Neural cell (in vitro differentiated cells): ENCODE data around the gene RACK1. TPM values are rescaled to one million over a fixed set of nuclear protein-coding genes. Genes with fewer than 3 reads are reported as not detected.

Source experiments
- H2AFZ ChIP-seq: fragments of 200-600, 300-800 bp; sonication (generic), shearing (Covaris generic); 2 replicates; pipeline ENCODE4 v1.6.0; 2014; ENCODE audit warnings: low read depth, mild to moderate bottlenecking, antibody characterized with exemption, low read length, moderate library complexity
- H3F3A ChIP-seq: fragments of 200-600 bp; shearing (Covaris generic); 2 replicates; pipeline ENCODE4 v1.6.1; 2016; ENCODE audit warnings: mild to moderate bottlenecking, moderate library complexity, mixed read lengths, antibody characterized with exemption, low read length; ENCODE audit not compliant: insufficient read depth, poor library complexity, severe bottlenecking
- H3K27ac ChIP-seq: fragments of 200-600, 300-800 bp; sonication (generic), shearing (Covaris generic); 2 replicates; pipeline ENCODE4 v1.5.1; 2014; ENCODE audit warnings: mild to moderate bottlenecking, low read length, moderate library complexity
- H3K27me3 ChIP-seq: fragments of 300-800, 200-600 bp; sonication (generic), shearing (Covaris generic); 2 replicates; pipeline ENCODE4 v1.6.0; 2014; ENCODE audit warnings: mild to moderate bottlenecking, low read depth, low read length, moderate library complexity; ENCODE audit not compliant: insufficient read depth
- H3K36me3 ChIP-seq: fragments of 300-800, 200-600 bp; sonication (generic), shearing (Covaris generic); 2 replicates; pipeline ENCODE4 v1.5.1; 2014; ENCODE audit warnings: mild to moderate bottlenecking, antibody characterized with exemption, low read length, moderate library complexity; ENCODE audit not compliant: insufficient read depth
- H3K4me2 ChIP-seq: fragments of 300-800, 200-600 bp; sonication (generic), shearing (Covaris generic); 2 replicates; pipeline ENCODE4 v1.6.0; 2014; ENCODE audit warnings: mild to moderate bottlenecking, low read length
- H3K4me3 ChIP-seq: fragments of 300-800, 200-600 bp; sonication (generic), shearing (Covaris generic); 2 replicates; pipeline ENCODE4 v1.5.1; 2014; ENCODE audit warnings: mild to moderate bottlenecking, low read length, moderate library complexity
- H3K79me2 ChIP-seq: fragments of 200-600 bp; shearing (Covaris generic); replicated peaks from 2 replicates; pipeline ENCODE4 v1.6.0; 2014; ENCODE audit warnings: mild to moderate bottlenecking, low read length, moderate library complexity; ENCODE audit not compliant: insufficient read depth
- H3K9ac ChIP-seq: fragments of 300-800, 200-600 bp; sonication (generic), shearing (Covaris generic); 2 replicates; pipeline ENCODE4 v1.6.1; 2016; ENCODE audit warnings: mild to moderate bottlenecking, low read length, mixed read lengths
- H3K9me2 ChIP-seq: fragments of 200-600 bp; shearing (Covaris generic); 2 replicates; pipeline ENCODE4 v1.6.1; 2016; ENCODE audit warnings: mild to moderate bottlenecking, low read length, mixed read lengths; ENCODE audit not compliant: insufficient read depth
- H3K9me3 ChIP-seq: fragments of 200-600, 300-800 bp; sonication (generic), shearing (Covaris generic); 2 replicates; pipeline ENCODE4 v1.6.1; 2016; ENCODE audit warnings: mild to moderate bottlenecking, mixed run types, low read length, moderate library complexity, mixed read lengths
- H4K20me1 ChIP-seq: fragments of 200-600 bp; shearing (Covaris generic); 2 replicates; pipeline ENCODE4 v1.6.1; 2016; ENCODE audit warnings: mild to moderate bottlenecking, mixed run types; ENCODE audit not compliant: insufficient read depth
- EP300 ChIP-seq: fragments of 450-650 bp; conservative IDR thresholded peaks from 2 replicates; pipeline ENCODE4 v1.6.1; 2014; ENCODE audit warnings: antibody characterized with exemption, mild to moderate bottlenecking, moderate library complexity; ENCODE audit not compliant: poor library complexity, severe bottlenecking
- EZH2 ChIP-seq: fragments of 200-600, 300-800 bp; shearing (Covaris generic), sonication (generic); IDR thresholded peaks from 2 replicates; pipeline ENCODE4 v1.6.1; 2014; ENCODE audit warnings: antibody characterized with exemption, low read length, borderline replicate concordance, mild to moderate bottlenecking; ENCODE audit not compliant: insufficient read depth, poor library complexity, severe bottlenecking
- MXI1 ChIP-seq: fragments of 450-650 bp; conservative IDR thresholded peaks from 2 replicates; pipeline ENCODE4 v1.6.1; 2014; ENCODE audit warnings: antibody characterized with exemption, mild to moderate bottlenecking; ENCODE audit not compliant: poor library complexity, severe bottlenecking
- POLR2AphosphoS5 ChIP-seq: IDR thresholded peaks from 2 replicates; pipeline ENCODE4 v1.6.1; 2012
- RAD21 ChIP-seq: fragments of 450-650 bp; conservative IDR thresholded peaks from 2 replicates; pipeline ENCODE4 v1.6.1; 2014; ENCODE audit warnings: antibody characterized with exemption, mild to moderate bottlenecking, moderate library complexity
- SMC3 ChIP-seq: fragments of 450-650 bp; conservative IDR thresholded peaks from 2 replicates; pipeline ENCODE4 v1.6.1; 2014; ENCODE audit warnings: antibody characterized with exemption, mild to moderate bottlenecking, moderate library complexity; ENCODE audit not compliant: poor library complexity
- TAF1 ChIP-seq: IDR thresholded peaks from 2 replicates; pipeline ENCODE4 v1.6.1; 2012; ENCODE audit warnings: low read depth
- polyA plus RNA-seq: library from polyadenylated mRNA; depleted of rRNA; stranded (reverse); fragments of >200 nt; gene quantifications from 2 replicates; pipeline ENCODE4 v1.2.3, GENCODE V29; 2014
- TF ChIP-seq, protein P1 (sequence below): fragments of 450-650 bp; IDR thresholded peaks from 2 replicates; pipeline ENCODE4 v1.5.1; 2014; ENCODE audit warnings: antibody characterized with exemption, mild to moderate bottlenecking, moderate library complexity; ENCODE audit not compliant: poor library complexity, severe bottlenecking
- TF ChIP-seq, protein P2 (sequence below): IDR thresholded peaks from 2 replicates; pipeline ENCODE4 v1.6.1; 2012; ENCODE audit warnings: borderline replicate concordance

RACK1 gene
- polyA plus RNA-seq, 1 donor from 2014 or later, result 2,178 TPM

DNA sequence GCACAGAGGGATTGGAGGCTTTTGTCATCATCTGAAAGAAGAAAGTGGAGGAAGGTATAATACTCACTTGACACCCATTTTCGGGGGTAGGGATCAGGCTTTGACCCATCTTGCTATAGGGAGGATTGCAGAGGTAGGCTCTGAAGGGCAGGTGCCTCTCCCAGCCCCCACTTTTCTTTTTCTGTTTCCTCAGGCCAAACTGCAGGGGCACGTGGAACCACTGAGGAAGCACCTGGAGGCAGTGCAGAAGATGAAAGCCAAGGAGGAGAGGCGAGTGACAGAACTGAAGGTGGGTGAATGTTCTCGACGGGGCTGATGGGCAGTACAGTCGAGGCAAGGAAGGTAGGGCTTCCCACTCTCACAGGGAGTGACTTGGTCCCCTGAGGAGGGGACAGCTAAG is 13.2 kb downstream of the RACK1 start:
- Histone ChIP-seq H3K9me3 (no peaks in the 10 kb centered on the region), H3K27ac (no peak overlapping the region), H4K20me1 (no peaks in the 10 kb centered on the region), H3K4me3 (no peak overlapping the region), H3K4me2 (no peak overlapping the region), H3K36me3 (no peaks in the 10 kb centered on the region), H3K9ac (no peak overlapping the region), H3K27me3 (no peaks in the 10 kb centered on the region), H3F3A (no peaks in the 10 kb centered on the region), H3K9me2 (no peaks in the 10 kb centered on the region), H3K79me2 (peaks cover 7% of the 10 kb centered on the region), H2AFZ (no peak overlapping the region)
- TF ChIP-seq, protein P1, sequence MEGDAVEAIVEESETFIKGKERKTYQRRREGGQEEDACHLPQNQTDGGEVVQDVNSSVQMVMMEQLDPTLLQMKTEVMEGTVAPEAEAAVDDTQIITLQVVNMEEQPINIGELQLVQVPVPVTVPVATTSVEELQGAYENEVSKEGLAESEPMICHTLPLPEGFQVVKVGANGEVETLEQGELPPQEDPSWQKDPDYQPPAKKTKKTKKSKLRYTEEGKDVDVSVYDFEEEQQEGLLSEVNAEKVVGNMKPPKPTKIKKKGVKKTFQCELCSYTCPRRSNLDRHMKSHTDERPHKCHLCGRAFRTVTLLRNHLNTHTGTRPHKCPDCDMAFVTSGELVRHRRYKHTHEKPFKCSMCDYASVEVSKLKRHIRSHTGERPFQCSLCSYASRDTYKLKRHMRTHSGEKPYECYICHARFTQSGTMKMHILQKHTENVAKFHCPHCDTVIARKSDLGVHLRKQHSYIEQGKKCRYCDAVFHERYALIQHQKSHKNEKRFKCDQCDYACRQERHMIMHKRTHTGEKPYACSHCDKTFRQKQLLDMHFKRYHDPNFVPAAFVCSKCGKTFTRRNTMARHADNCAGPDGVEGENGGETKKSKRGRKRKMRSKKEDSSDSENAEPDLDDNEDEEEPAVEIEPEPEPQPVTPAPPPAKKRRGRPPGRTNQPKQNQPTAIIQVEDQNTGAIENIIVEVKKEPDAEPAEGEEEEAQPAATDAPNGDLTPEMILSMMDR, result no peak
- TF ChIP-seq TAF1, result no peak
- TF ChIP-seq POLR2AphosphoS5, result no peak
- no peak for TF ChIP-seq SMC3
- no peak for TF ChIP-seq EP300
- TF ChIP-seq EZH2, result no peak
- no peak for TF ChIP-seq RAD21
- TF ChIP-seq, protein P2, sequence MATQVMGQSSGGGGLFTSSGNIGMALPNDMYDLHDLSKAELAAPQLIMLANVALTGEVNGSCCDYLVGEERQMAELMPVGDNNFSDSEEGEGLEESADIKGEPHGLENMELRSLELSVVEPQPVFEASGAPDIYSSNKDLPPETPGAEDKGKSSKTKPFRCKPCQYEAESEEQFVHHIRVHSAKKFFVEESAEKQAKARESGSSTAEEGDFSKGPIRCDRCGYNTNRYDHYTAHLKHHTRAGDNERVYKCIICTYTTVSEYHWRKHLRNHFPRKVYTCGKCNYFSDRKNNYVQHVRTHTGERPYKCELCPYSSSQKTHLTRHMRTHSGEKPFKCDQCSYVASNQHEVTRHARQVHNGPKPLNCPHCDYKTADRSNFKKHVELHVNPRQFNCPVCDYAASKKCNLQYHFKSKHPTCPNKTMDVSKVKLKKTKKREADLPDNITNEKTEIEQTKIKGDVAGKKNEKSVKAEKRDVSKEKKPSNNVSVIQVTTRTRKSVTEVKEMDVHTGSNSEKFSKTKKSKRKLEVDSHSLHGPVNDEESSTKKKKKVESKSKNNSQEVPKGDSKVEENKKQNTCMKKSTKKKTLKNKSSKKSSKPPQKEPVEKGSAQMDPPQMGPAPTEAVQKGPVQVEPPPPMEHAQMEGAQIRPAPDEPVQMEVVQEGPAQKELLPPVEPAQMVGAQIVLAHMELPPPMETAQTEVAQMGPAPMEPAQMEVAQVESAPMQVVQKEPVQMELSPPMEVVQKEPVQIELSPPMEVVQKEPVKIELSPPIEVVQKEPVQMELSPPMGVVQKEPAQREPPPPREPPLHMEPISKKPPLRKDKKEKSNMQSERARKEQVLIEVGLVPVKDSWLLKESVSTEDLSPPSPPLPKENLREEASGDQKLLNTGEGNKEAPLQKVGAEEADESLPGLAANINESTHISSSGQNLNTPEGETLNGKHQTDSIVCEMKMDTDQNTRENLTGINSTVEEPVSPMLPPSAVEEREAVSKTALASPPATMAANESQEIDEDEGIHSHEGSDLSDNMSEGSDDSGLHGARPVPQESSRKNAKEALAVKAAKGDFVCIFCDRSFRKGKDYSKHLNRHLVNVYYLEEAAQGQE, result no peak
- TF ChIP-seq MXI1, result no peak

DNA sequence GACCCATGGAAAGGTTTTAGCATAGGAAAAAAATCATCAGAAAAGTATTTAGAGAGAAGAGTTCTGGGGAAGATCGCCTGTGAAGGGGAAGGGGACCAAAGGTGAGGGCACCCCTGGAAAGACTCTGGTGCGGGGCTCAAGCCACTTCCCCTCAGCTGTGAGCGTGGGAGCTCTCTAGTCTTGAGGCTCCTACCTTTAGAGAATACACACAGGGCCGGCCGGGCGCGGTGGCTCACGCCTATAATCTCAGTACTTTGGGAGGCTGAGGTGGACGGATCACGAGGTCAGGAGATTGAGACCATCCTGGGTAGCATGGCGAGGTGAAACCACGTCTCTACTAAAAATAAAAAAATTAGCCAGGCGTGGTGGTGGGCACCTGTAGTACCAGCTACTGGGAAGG is 13.7 kb downstream of the RACK1 start:
- no peaks in the 10 kb centered on the region for H3F3A ChIP-seq
- no peak overlapping the region for H3K9ac ChIP-seq
- no peaks in the 10 kb centered on the region for H3K36me3 ChIP-seq
- no peak overlapping the region for H3K27ac ChIP-seq
- TF ChIP-seq RAD21, result no peak
- TF ChIP-seq EZH2, result no peak
- H2AFZ ChIP-seq, result no peak overlapping the region
- H3K4me3 ChIP-seq, result no peak overlapping the region
- no peak overlapping the region for H3K4me2 ChIP-seq
- no peaks in the 10 kb centered on the region for H3K9me2 ChIP-seq
- H3K79me2 ChIP-seq, result peaks cover 12% of the 10 kb centered on the region
- H4K20me1 ChIP-seq, result no peaks in the 10 kb centered on the region
- no peaks in the 10 kb centered on the region for H3K27me3 ChIP-seq
- no peaks in the 10 kb centered on the region for H3K9me3 ChIP-seq
